Astrocyte (in vitro differentiated cells and primary cell): Measurements from ENCODE around the gene GAS6.

Experiments used
- EZH2 ChIP-seq: IDR thresholded peaks from 2 replicates; pipeline ENCODE4 v1.6.1; 2012; ENCODE audit warnings: mild to moderate bottlenecking, low read length, inconsistent platforms; ENCODE audit not compliant: insufficient read depth
- TF ChIP-seq, protein P1 (sequence below): IDR thresholded peaks from 2 replicates; pipeline ENCODE4 v1.5.1; 2011; ENCODE audit warnings: low read depth, mild to moderate bottlenecking, inconsistent platforms, low read length, moderate library complexity; ENCODE audit not compliant: insufficient read depth

DNA sequence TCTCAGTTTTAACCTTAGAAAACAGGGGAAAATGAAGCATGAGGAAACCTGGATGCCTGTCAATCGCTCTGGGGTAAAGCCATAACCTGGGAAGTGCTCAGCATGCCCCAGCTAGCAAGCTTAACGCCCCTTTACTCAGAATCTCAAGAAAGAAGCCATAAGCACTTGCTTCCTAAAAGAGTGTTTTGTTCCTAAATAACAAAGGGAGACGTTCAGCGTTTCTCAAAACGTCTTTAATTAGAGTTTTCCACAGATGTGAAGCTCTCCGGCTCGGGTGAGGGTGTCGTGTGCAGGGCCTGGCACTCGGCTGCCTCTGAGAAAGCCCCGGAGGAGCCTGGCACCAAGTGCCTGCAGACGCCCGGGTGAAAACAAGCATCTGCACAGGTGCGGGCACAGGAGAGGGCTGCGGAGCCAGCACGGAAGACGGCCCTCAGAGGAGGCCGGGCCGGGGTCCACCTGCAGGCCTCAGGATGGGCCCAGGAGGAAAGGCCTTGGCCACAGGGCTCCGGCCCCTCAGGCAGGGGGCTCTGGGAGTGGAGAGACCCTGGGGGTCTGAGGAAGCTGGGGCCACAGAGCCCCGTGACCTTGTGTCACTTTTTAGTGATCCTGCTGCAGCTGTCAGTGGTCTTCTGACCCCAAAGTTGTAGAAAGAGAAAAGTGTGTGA, 6.2 kb downstream of the GAS6 start:
- TF ChIP-seq, protein P1, sequence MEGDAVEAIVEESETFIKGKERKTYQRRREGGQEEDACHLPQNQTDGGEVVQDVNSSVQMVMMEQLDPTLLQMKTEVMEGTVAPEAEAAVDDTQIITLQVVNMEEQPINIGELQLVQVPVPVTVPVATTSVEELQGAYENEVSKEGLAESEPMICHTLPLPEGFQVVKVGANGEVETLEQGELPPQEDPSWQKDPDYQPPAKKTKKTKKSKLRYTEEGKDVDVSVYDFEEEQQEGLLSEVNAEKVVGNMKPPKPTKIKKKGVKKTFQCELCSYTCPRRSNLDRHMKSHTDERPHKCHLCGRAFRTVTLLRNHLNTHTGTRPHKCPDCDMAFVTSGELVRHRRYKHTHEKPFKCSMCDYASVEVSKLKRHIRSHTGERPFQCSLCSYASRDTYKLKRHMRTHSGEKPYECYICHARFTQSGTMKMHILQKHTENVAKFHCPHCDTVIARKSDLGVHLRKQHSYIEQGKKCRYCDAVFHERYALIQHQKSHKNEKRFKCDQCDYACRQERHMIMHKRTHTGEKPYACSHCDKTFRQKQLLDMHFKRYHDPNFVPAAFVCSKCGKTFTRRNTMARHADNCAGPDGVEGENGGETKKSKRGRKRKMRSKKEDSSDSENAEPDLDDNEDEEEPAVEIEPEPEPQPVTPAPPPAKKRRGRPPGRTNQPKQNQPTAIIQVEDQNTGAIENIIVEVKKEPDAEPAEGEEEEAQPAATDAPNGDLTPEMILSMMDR, result no peak
- TF ChIP-seq EZH2, result no peak
